Stomach (tissue), 4 donors: ENCODE measurements around the gene FAM43A.

ENCODE experiments used
- CTCF ChIP-seq, 7 experiments: fragments of 450-650 bp in 4 of 7; fragments of 200-600 bp in 3 of 7; sonication (generic) in 3 of 7; IDR thresholded peaks; one replicate each; pipeline ENCODE4 v1.5.1; 2016 to 2019; ENCODE audit warnings: antibody characterized with exemption in 7 of 7, control low read depth in 2 of 7, mild to moderate bottlenecking in 1 of 7
- EP300 ChIP-seq: sonication (generic); formaldehyde crosslinking; IDR thresholded peaks from one replicate; pipeline ENCODE4 v1.6.1; 2017; ENCODE audit warnings: antibody characterized with exemption
- POLR2A ChIP-seq, 4 donors: fragments of 450-650 bp; IDR thresholded peaks; one replicate each; pipeline ENCODE4 v1.6.1; 2016; ENCODE audit warnings: antibody characterized with exemption in 4 of 4, control low read depth in 2 of 4, mild to moderate bottlenecking in 1 of 4, moderate library complexity in 1 of 4
- POLR2AphosphoS5 ChIP-seq, 3 donors: sonication (generic); formaldehyde crosslinking; IDR thresholded peaks; one replicate each; pipeline ENCODE4 v1.6.1; 2016; ENCODE audit warnings: antibody characterized with exemption in 3 of 3

GRCh38 chr3:194736896-194737600 lies 51.4 kb downstream of the FAM43A start:
- TF ChIP-seq POLR2A (IDR thresholded peaks at IDR 0.05), result no peak
- no peak for TF ChIP-seq CTCF (IDR thresholded peaks at IDR 0.05)
- no peak for TF ChIP-seq POLR2AphosphoS5 (IDR thresholded peaks at IDR 0.05)
- TF ChIP-seq EP300, result no peak
